B cell (primary cell): Measurements from ENCODE around the gene IL12RB1. TPM values are rescaled to one million over a fixed set of nuclear protein-coding genes. Genes with fewer than 3 reads are reported as not detected.
"Not testable (repeated sequence)": the region's sequence is repeated elsewhere in the genome, so short reads cannot be mapped to it uniquely, and the experiment has no call there.

ENCODE experiments used
- ATAC-seq: fragments of 200-7000 bp; cut with Tn5 transposase; one replicate; pipeline ENCODE4 v1.10.0; 2021; ENCODE audit warnings: low read depth, mild to moderate bottlenecking, moderate number of reproducible peaks, moderate library complexity
- CTCF ChIA-PET: fragments of 350-600 bp; sonication (Branson Sonifier 250); formaldehyde crosslinking; loops from one replicate; lab custom pipeline; 2021; ENCODE audit warnings: antibody characterized with exemption, inconsistent platforms; lab: Charles Lee
- POLR2A ChIA-PET: fragments of 350-600 bp; sonication (Branson Sonifier 250); formaldehyde crosslinking; loops from one replicate; lab custom pipeline; 2021; ENCODE audit warnings: antibody characterized with exemption; lab: Charles Lee
- DNase-seq: peaks from one replicate; pipeline ENCODE4 v3.0.0; 2013
- H2AFZ ChIP-seq: 2 replicates; pipeline ENCODE4 v1.6.1; 2012; ENCODE audit warnings: mild to moderate bottlenecking, low read depth, low read length; ENCODE audit not compliant: insufficient read depth, poor library complexity, severe bottlenecking
- H3K27ac ChIP-seq, 2 donors: 1 replicate in 1 of 2; 2 replicates in 1 of 2; pipeline ENCODE4 v1.5.1; 2012 to 2013; ENCODE audit warnings: low read length in 2 of 2, mild to moderate bottlenecking in 2 of 2, moderate library complexity in 1 of 2
- H3K27me3 ChIP-seq, 4 experiments: fragments of 200-600 bp in 1 of 4; sonication (generic) in 1 of 4; replicated peaks in 1 of 4; 1 replicate in 2 of 4; 2 replicates in 2 of 4; pipeline versions ENCODE4 v1.6.1 to v1.7.0; 2013 to 2016; ENCODE audit warnings: low read length in 3 of 4, mild to moderate bottlenecking in 2 of 4, mixed read lengths in 1 of 4, moderate library complexity in 1 of 4; ENCODE audit not compliant: insufficient read depth in 4 of 4, control insufficient read depth in 3 of 4; ENCODE audit errors: control extremely low read depth in 1 of 4
- H3K36me3 ChIP-seq, 2 experiments: replicated peaks in 1 of 2; 1 replicate in 1 of 2; 2 replicates in 1 of 2; pipeline versions ENCODE4 v1.6.1 to v1.7.1; 2013; ENCODE audit warnings: low read length in 1 of 2; ENCODE audit not compliant: insufficient read depth in 2 of 2, control insufficient read depth in 1 of 2; ENCODE audit errors: control extremely low read depth in 1 of 2, extremely low read depth in 1 of 2
- H3K4me1 ChIP-seq, 2 donors: fragments of 200-600 bp in 1 of 2; sonication (generic) in 1 of 2; 1 replicate in 1 of 2; 2 replicates in 1 of 2; pipeline versions ENCODE4 v1.5.1 to v1.6.1; 2013 to 2017; ENCODE audit warnings: low read length in 2 of 2; ENCODE audit not compliant: control insufficient read depth in 2 of 2, insufficient read depth in 2 of 2
- H3K4me2 ChIP-seq: replicated peaks from 2 replicates; pipeline ENCODE3; 2012; ENCODE audit warnings: mild to moderate bottlenecking, low read depth, low read length; ENCODE audit not compliant: poor library complexity, severe bottlenecking
- H3K4me3 ChIP-seq, 5 experiments: fragments of 200-600 bp in 1 of 5; sonication (generic) in 1 of 5; 1 replicate in 3 of 5; 2 replicates in 2 of 5; pipeline versions ENCODE4 v1.5.1 to v1.7.0; 2011 to 2016; ENCODE audit warnings: low read length in 4 of 5, mild to moderate bottlenecking in 4 of 5, low read depth in 2 of 5, control low read depth in 1 of 5, moderate library complexity in 1 of 5; ENCODE audit not compliant: insufficient read depth in 1 of 5; ENCODE audit errors: control extremely low read depth in 1 of 5, extremely low read depth in 1 of 5
- H3K79me2 ChIP-seq: fragments of 200-600 bp; sonication (generic); one replicate; pipeline ENCODE4 v1.6.0; 2016; ENCODE audit warnings: low read length; ENCODE audit not compliant: control insufficient read depth, insufficient read depth
- H3K9ac ChIP-seq: fragments of 200-600 bp; sonication (generic); 2 replicates; pipeline ENCODE4 v1.6.1; 2017; ENCODE audit warnings: mild to moderate bottlenecking, low read length, moderate library complexity
- H3K9me3 ChIP-seq, 3 donors: one replicate each; pipeline versions ENCODE4 v1.6.1 to v1.7.1; 2013; ENCODE audit warnings: low read length in 2 of 3; ENCODE audit not compliant: control insufficient read depth in 2 of 3, insufficient read depth in 1 of 3; ENCODE audit errors: control extremely low read depth in 1 of 3
- H4K20me1 ChIP-seq: 2 replicates; pipeline ENCODE4 v1.6.0; 2012; ENCODE audit warnings: mild to moderate bottlenecking, low read length; ENCODE audit not compliant: insufficient read depth, control insufficient read depth, poor library complexity, severe bottlenecking
- H3K27ac Mint-ChIP-seq: one replicate; pipeline ENCODE4 v1.8.0; 2021; ENCODE audit warnings: mixed read lengths
- H3K27me3 Mint-ChIP-seq: one replicate; pipeline ENCODE4 v1.8.0; 2021; ENCODE audit warnings: mixed read lengths
- H3K4me1 Mint-ChIP-seq: one replicate; pipeline ENCODE4 v1.8.0; 2021; ENCODE audit warnings: mixed read lengths
- H3K4me3 Mint-ChIP-seq: one replicate; pipeline ENCODE4 v1.8.0; 2021; ENCODE audit warnings: mixed read lengths
- H3K9me3 Mint-ChIP-seq: one replicate; pipeline ENCODE4 v1.8.0; 2022; ENCODE audit warnings: mixed read lengths; ENCODE audit not compliant: insufficient read depth
- EZH2 ChIP-seq: IDR thresholded peaks from 2 replicates; pipeline ENCODE4 v1.6.1; 2012; ENCODE audit warnings: borderline replicate concordance, low read depth, mild to moderate bottlenecking, moderate library complexity, low read length; ENCODE audit not compliant: insufficient read depth, poor library complexity, severe bottlenecking
- WGBS: methylation state at CpG from one replicate; pipeline ENCODE4 v1.1.5; 2013; ENCODE audit warnings: missing lambda C conversion rate; ENCODE audit not compliant: insufficient coverage; 5-methylcytosine and 5-hydroxymethylcytosine counted together
- intact Hi-C: fragments of 100-400 bp; cut with micrococcal nuclease; formaldehyde crosslinking; loops from one replicate; pipeline ENCODE4 v1.10.0; 2022
- polyA plus RNA-seq: library from polyadenylated mRNA; depleted of rRNA; stranded (reverse); fragments of >200 nt; gene quantifications from 2 replicates; pipeline ENCODE4 v1.2.3, GENCODE V29; 2012
- total RNA-seq, 2 donors: library from RNA; stranded (reverse); fragments of 120-200 nt in 1 of 2; gene quantifications; 1 replicate in 1 of 2; 2 replicates in 1 of 2; pipeline versions ENCODE4 v1.2.3 to v1.2.4, GENCODE V29; 2013 to 2022
- TF ChIP-seq, protein P1 (sequence below): fragments of 200-600 bp; IDR thresholded peaks from one replicate; pipeline ENCODE4 v1.8.0; 2022; ENCODE audit warnings: antibody characterized with exemption, mild to moderate bottlenecking

The IL12RB1 gene
- total and polyA plus RNA-seq, 2 donors (not counting 1 experiment from before 2014, with no cell fraction given): 18.8 to 24.5 TPM

DNA sequence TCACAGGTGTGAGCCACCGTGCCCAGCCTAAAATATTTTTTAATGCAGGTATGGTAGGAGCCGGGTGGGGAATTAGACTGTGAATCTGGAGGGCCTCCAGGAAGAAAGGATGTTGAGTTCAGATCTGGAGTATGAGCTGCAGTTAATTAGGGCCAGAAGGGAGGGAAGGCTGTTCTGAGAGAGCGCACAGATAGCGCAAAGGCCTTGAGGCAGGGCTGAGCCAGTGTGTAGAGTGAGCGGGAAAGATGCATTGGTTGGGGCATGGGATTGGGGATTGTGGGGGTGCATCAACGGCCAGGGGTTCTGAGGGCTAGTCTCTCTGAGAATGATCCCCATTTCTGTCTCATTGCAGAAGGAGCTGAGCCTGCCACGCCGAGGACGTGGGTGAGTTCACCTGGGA is 20.5 kb upstream of the IL12RB1 start:
- Histone ChIP-seq H3K9ac (no peak overlapping the region), H3K27me3 (no peaks in the 10 kb centered on the region), H2AFZ (no peak overlapping the region), H4K20me1 (peaks cover 18% of the 10 kb centered on the region), H3K27ac (peak overlapping the region; percentile 71 to 82), H3K36me3 (peaks cover 0 to 16% of the 10 kb centered on the region in 2 experiments), H3K9me3 (no peaks in the 10 kb centered on the region), H3K79me2 (peaks cover 44% of the 10 kb centered on the region), H3K4me2 (peak overlapping the region; percentile 99), H3K4me3 (no peak overlapping the region), H3K4me1 (peaks cover 65 to 78% of the 10 kb centered on the region in 2 donors)
- Mint-ChIP-seq H3K27ac (peak overlapping the region; percentile 84), H3K9me3 (no peaks in the 10 kb centered on the region), H3K27me3 (no peaks in the 10 kb centered on the region), H3K4me3 (peak overlapping the region; percentile 74), H3K4me1 (peaks cover 67% of the 10 kb centered on the region)
- POLR2A ChIA-PET: interaction anchor here (0.5 to 1.6 kb wide), 6 partner anchors 9 to 128 kb away, joined by 3 to 7 read pairs (median 4); partner anchors contain the start of gene MAST3
- TF ChIP-seq, protein P1, sequence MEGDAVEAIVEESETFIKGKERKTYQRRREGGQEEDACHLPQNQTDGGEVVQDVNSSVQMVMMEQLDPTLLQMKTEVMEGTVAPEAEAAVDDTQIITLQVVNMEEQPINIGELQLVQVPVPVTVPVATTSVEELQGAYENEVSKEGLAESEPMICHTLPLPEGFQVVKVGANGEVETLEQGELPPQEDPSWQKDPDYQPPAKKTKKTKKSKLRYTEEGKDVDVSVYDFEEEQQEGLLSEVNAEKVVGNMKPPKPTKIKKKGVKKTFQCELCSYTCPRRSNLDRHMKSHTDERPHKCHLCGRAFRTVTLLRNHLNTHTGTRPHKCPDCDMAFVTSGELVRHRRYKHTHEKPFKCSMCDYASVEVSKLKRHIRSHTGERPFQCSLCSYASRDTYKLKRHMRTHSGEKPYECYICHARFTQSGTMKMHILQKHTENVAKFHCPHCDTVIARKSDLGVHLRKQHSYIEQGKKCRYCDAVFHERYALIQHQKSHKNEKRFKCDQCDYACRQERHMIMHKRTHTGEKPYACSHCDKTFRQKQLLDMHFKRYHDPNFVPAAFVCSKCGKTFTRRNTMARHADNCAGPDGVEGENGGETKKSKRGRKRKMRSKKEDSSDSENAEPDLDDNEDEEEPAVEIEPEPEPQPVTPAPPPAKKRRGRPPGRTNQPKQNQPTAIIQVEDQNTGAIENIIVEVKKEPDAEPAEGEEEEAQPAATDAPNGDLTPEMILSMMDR: no peak
- TF ChIP-seq EZH2: no peak
- no peak for DNase-seq
- intact Hi-C loops: loop anchor here (1.0 to 5.0 kb wide), 2 partner anchors 8 to 50 kb away; no protein-coding TSS in a partner anchor
- CTCF ChIA-PET: interaction anchor here (0.8 to 6.2 kb wide), 9 partner anchors 9 to 146 kb away, joined by 3 to 58 read pairs (median 5); partner anchors contain the start of genes ARRDC2, IL12RB1 and MAST3
- ATAC-seq: no peak
- 90% methylated on average over 6 of the region's 9 CpGs for WGBS

DNA sequence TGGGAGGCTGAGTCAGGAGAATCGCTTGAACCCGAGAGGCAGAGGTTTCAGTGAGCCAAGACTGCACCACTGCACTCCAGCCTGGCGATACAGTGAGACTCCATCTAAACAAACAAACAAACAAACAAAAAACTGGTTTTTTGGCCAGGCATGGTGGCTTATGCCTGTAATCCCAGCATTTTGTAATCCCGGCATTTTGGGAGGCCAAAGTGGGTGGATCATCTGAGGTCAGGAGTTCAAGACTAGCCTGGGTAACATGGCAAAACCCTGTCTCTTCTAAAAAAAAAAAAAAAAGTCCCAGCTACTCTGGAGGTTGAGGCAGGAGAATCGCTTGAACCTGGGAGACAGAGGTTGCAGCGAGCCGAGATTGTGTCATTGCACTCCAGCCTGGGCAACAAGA is 18.5 kb upstream of the IL12RB1 start:
- not testable (repeated sequence) for ATAC-seq, H3K9me3 ChIP-seq, H3K9ac ChIP-seq, H3K9me3 Mint-ChIP-seq, H3K27me3 ChIP-seq, H3K27me3 Mint-ChIP-seq, DNase-seq, H2AFZ ChIP-seq, H4K20me1 ChIP-seq, H3K4me3 ChIP-seq, H3K27ac ChIP-seq, H3K4me3 Mint-ChIP-seq
- Histone ChIP-seq H3K79me2 (peaks cover 42% of the 10 kb centered on the region), H3K4me1 (peaks cover 58 to 76% of the 10 kb centered on the region in 2 donors), H3K36me3 (peaks cover 0 to 13% of the 10 kb centered on the region in 2 experiments), H3K4me2 (peak overlapping the region; percentile 89)
- WGBS: 64% methylated on average over 4 of the region's 7 CpGs
- Mint-ChIP-seq H3K4me1 (peaks cover 67% of the 10 kb centered on the region), H3K27ac (peak overlapping the region; percentile 89)
- ChIA-PET POLR2A (interaction anchor here (1.0 to 1.3 kb wide), 3 partner anchors 11 to 14 kb away, joined by 3 to 8 read pairs (median 4); no protein-coding TSS in a partner anchor), CTCF (interaction anchor here (1.3 to 2.8 kb wide), 3 partner anchors 8 to 63 kb away, joined by 3 to 13 read pairs (median 7); no protein-coding TSS in a partner anchor)
- intact Hi-C loops: loop anchor here (2.0 to 5.0 kb wide), 2 partner anchors 14 to 48 kb away; no protein-coding TSS in a partner anchor
